Endometrial microvascular endothelial cells (primary cell): ENCODE results near the gene PCYT1A. TPM values are rescaled to one million over a fixed set of nuclear protein-coding genes. Genes with fewer than 3 reads are reported as not detected.
"Not testable (repeated sequence)": the region's sequence is repeated elsewhere in the genome, so short reads cannot be mapped to it uniquely, and the experiment has no call there.

ENCODE experiments used
- in situ Hi-C: cut with HindIII; loops from 2 replicates; pipeline ENCODE4 v1.10.0; 2017; ENCODE audit warnings: low sequenced_read_pairs, low pct_unique_long_range_greater_than_20kb; ENCODE audit errors: inconsistent ontology term
- total RNA-seq: library from RNA; depleted of rRNA; stranded (reverse); fragments of >200 nt; gene quantifications from one replicate; pipeline ENCODE4 v1.2.3, GENCODE V29; 2015; ENCODE audit errors: inconsistent ontology term

The PCYT1A gene
- 89.9 TPM for total RNA-seq

- in situ Hi-C loops, result no loop called here
These were observed at the start of gene PCYT1A for GRCh38 chr3:196287440-196288140. Gene PCYT1A, minus strand, starts transcription at chr3:196287726. Its CDS starts 17,195 bp downstream, at chr3:196270531.

- in situ Hi-C loops, result no loop called here
These were observed 49.0 kb upstream of the PCYT1A start for GRCh38 chr3:196336319-196337145.

- in situ Hi-C loops, result no loop called here
These were observed 48.0 kb upstream of the PCYT1A start for GRCh38 chr3:196335503-196335948.

GRCh38 chr3:196334982-196335381, 47.5 kb upstream of the PCYT1A start:
- in situ Hi-C loops, result no loop called here

GRCh38 chr3:196332168-196332567, 44.6 kb upstream of the PCYT1A start:
- in situ Hi-C loops, result no loop called here

GRCh38 chr3:196327405-196327804, 39.9 kb upstream of the PCYT1A start:
- in situ Hi-C loops, result no loop called here

GRCh38 chr3:196326936-196327335, 39.4 kb upstream of the PCYT1A start:
- in situ Hi-C loops, result no loop called here

GRCh38 chr3:196323691-196324090, 36.2 kb upstream of the PCYT1A start:
- in situ Hi-C loops, result no loop called here

- in situ Hi-C loops, result no loop called here
These were observed 35.5 kb upstream of the PCYT1A start for GRCh38 chr3:196323016-196323415.

- in situ Hi-C loops, result no loop called here
These were observed 33.6 kb upstream of the PCYT1A start for GRCh38 chr3:196321162-196321561.

- in situ Hi-C loops, result no loop called here
These were observed 32.6 kb upstream of the PCYT1A start for GRCh38 chr3:196320137-196320536.

- in situ Hi-C loops, result no loop called here
These were observed 30.4 kb upstream of the PCYT1A start, which contains the start of gene DYNLT2B for GRCh38 chr3:196317687-196318467. Gene DYNLT2B, minus strand, starts transcription at chr3:196318240. Its CDS starts 88 bp downstream, at chr3:196318152.

GRCh38 chr3:196316799-196317686, 29.5 kb upstream of the PCYT1A start:
- in situ Hi-C loops, result not testable (repeated sequence)

- in situ Hi-C loops, result no loop called here
These were observed 28.3 kb upstream of the PCYT1A start for GRCh38 chr3:196315821-196316220.

GRCh38 chr3:196314597-196314996, 27.1 kb upstream of the PCYT1A start:
- in situ Hi-C loops, result no loop called here

GRCh38 chr3:196314086-196314485, 26.6 kb upstream of the PCYT1A start:
- in situ Hi-C loops, result not testable (repeated sequence)

- in situ Hi-C loops, result not testable (repeated sequence)
These were observed 15.4 kb upstream of the PCYT1A start for GRCh38 chr3:196302960-196303359.

- in situ Hi-C loops, result not testable (repeated sequence)
These were observed 15.0 kb upstream of the PCYT1A start for GRCh38 chr3:196302551-196302950.
